Activated CD8-positive, alpha-beta memory T cell treated with anti-CD3 and anti-CD28 coated beads, Interleukin-2, amount 50 U/mL, for 24 hours (primary cell): ENCODE data around the gene PIK3C2A.

Experiments used
- DNase-seq: peaks from one replicate; pipeline ENCODE4 v3.0.0-alpha.2; 2020; ENCODE audit errors: extremely low read depth

PIK3C2A gene

GRCh38 chr11:17217401-17217800 is 9.6 kb upstream of the PIK3C2A start:
- DNase-seq: no peak

- DNase-seq: no peak
Observed at GRCh38 chr11:17214338-17214737, 6.6 kb upstream of the PIK3C2A start.

GRCh38 chr11:17211286-17211685 is 3.5 kb upstream of the PIK3C2A start:
- no peak for DNase-seq

GRCh38 chr11:17209939-17210245 is 2.1 kb upstream of the PIK3C2A start:
- no peak for DNase-seq

GRCh38 chr11:17208257-17208999 is 642 bp upstream of the PIK3C2A start:
- DNase-seq: no peak

- DNase-seq: no peak
Observed at GRCh38 chr11:17206463-17206862, 1.3 kb downstream of the PIK3C2A start.

GRCh38 chr11:17197431-17197898 is 10.3 kb downstream of the PIK3C2A start:
- DNase-seq: no peak

- no peak for DNase-seq
Observed at GRCh38 chr11:17188675-17189074, 19.1 kb downstream of the PIK3C2A start.

- DNase-seq: no peak
Observed at GRCh38 chr11:17186932-17187692, 20.7 kb downstream of the PIK3C2A start.

- DNase-seq: no peak
Observed at GRCh38 chr11:17185938-17186337, 21.8 kb downstream of the PIK3C2A start.

- DNase-seq: no peak
Observed at GRCh38 chr11:17184882-17185587, 22.8 kb downstream of the PIK3C2A start.

- no peak for DNase-seq
Observed at GRCh38 chr11:17183836-17184235, 23.9 kb downstream of the PIK3C2A start.

- DNase-seq: no peak
Observed at GRCh38 chr11:17179970-17180369, 27.8 kb downstream of the PIK3C2A start.

GRCh38 chr11:17173332-17173731 is 34.5 kb downstream of the PIK3C2A start:
- DNase-seq: no peak

GRCh38 chr11:17171916-17172315 is 35.9 kb downstream of the PIK3C2A start:
- DNase-seq: no peak

- no peak for DNase-seq
Observed at GRCh38 chr11:17171343-17171742, 36.4 kb downstream of the PIK3C2A start.

- DNase-seq: no peak
Observed at GRCh38 chr11:17169876-17170275, 37.9 kb downstream of the PIK3C2A start.

GRCh38 chr11:17165247-17165890 is 42.4 kb downstream of the PIK3C2A start:
- no peak for DNase-seq

GRCh38 chr11:17164361-17165246 is 43.2 kb downstream of the PIK3C2A start:
- DNase-seq: no peak

- no peak for DNase-seq
Observed at GRCh38 chr11:17163736-17164135, 44.0 kb downstream of the PIK3C2A start.

GRCh38 chr11:17163291-17163690 is 44.5 kb downstream of the PIK3C2A start:
- DNase-seq: no peak
